HepG2 (cell line): ENCODE measurements around the gene NDUFB10. TPM values are rescaled to one million over a fixed set of nuclear protein-coding genes. Genes with fewer than 3 reads are reported as not detected.

Experiments used
- ARID2 ChIP-seq: sonication (generic); formaldehyde crosslinking; IDR thresholded peaks from 2 replicates; pipeline ENCODE4 v1.8.1; 2022; ENCODE audit warnings: mild to moderate bottlenecking, missing genetic modification reagents, borderline replicate concordance
- FOXA3 ChIP-seq: IDR thresholded peaks from 2 replicates; pipeline ENCODE4 v1.6.1; 2016; ENCODE audit warnings: missing genetic modification reagents, missing compliant biosample characterization
- KAT7 ChIP-seq: IDR thresholded peaks from 2 replicates; pipeline ENCODE4 v1.6.1; 2018; ENCODE audit warnings: borderline replicate concordance, missing compliant biosample characterization
- SRSF9 ChIP-seq: fragments of 200-400 bp; formaldehyde crosslinking; IDR thresholded peaks from 2 replicates; pipeline ENCODE4 v1.6.1; 2018; ENCODE audit warnings: borderline replicate concordance, mild to moderate bottlenecking, low read depth, low read length; ENCODE audit not compliant: insufficient read depth, poor library complexity, severe bottlenecking
- ZFP90 ChIP-seq: sonication (generic); formaldehyde crosslinking; IDR thresholded peaks from 2 replicates; pipeline ENCODE4 v1.8.0; 2022; ENCODE audit warnings: missing genetic modification reagents, mild to moderate bottlenecking, inconsistent platforms, borderline replicate concordance
- ZKSCAN8 ChIP-seq: IDR thresholded peaks from 2 replicates; pipeline ENCODE4 v1.6.1; 2016; ENCODE audit warnings: borderline replicate concordance, missing genetic modification reagents, missing compliant biosample characterization
- ZNF124 ChIP-seq: sonication (generic); formaldehyde crosslinking; IDR thresholded peaks from 2 replicates; pipeline ENCODE4 v1.4.0; 2020; ENCODE audit warnings: missing genetic modification reagents
- ZNF136 ChIP-seq: sonication (generic); formaldehyde crosslinking; IDR thresholded peaks from 2 replicates; pipeline ENCODE4 v1.8.1; 2022; ENCODE audit warnings: low read depth, mild to moderate bottlenecking, moderate library complexity, missing genetic modification reagents
- ZNF329 ChIP-seq: sonication (generic); formaldehyde crosslinking; IDR thresholded peaks from 2 replicates; pipeline ENCODE4 v1.9.0; 2021; ENCODE audit warnings: low read depth, mild to moderate bottlenecking, missing genetic modification reagents
- polyA plus RNA-seq, 8 experiments: library from polyadenylated mRNA; depleted of rRNA in 3 of 8; stranded (reverse) in 7 of 8; unstranded in 1 of 8; fragments of >200 nt; fragmentation: Illumina TruSeq in 4 of 8; extraction: Trizol in 4 of 8; gene quantifications; 2 replicates each; pipeline versions ENCODE4 v1.2.1 to v1.2.3, GENCODE V29; 2011 to 2016; ENCODE audit warnings: low read depth in 4 of 8, missing spikeins in 1 of 8, mixed read lengths in 1 of 8; ENCODE audit not compliant: insufficient read depth in 1 of 8
- total RNA-seq, 5 experiments: library from RNA; depleted of rRNA; stranded (reverse); fragments of >200 nt; fragmentation: Illumina TruSeq; extraction: Trizol; gene quantifications; 2 replicates each; pipeline ENCODE4 v1.2.3, GENCODE V29; 2016; ENCODE audit warnings: low read depth in 1 of 5
- TF ChIP-seq, protein P1 (sequence below): sonication (generic); formaldehyde crosslinking; IDR thresholded peaks from 2 replicates; pipeline ENCODE4 v1.5.0; 2020; ENCODE audit warnings: missing genetic modification reagents
- TF ChIP-seq, protein P2 (sequence below): sonication (generic); formaldehyde crosslinking; IDR thresholded peaks from 2 replicates; pipeline ENCODE4 v1.4.0; 2020; ENCODE audit warnings: mild to moderate bottlenecking, missing genetic modification reagents
- TF ChIP-seq, protein P3 (sequence below): sonication (generic); formaldehyde crosslinking; IDR thresholded peaks from 2 replicates; pipeline ENCODE4 v1.9.0; 2022; ENCODE audit warnings: missing genetic modification reagents, mild to moderate bottlenecking, borderline replicate concordance
- TF ChIP-seq, protein P4 (sequence below): sonication (generic); formaldehyde crosslinking; IDR thresholded peaks from 2 replicates; pipeline ENCODE4 v1.5.1; 2020; ENCODE audit warnings: missing genetic modification reagents, mild to moderate bottlenecking, borderline replicate concordance
- TF ChIP-seq, protein P5 (sequence below): sonication (generic); formaldehyde crosslinking; IDR thresholded peaks from 2 replicates; pipeline ENCODE4 v1.4.0; 2020; ENCODE audit warnings: low read depth, mild to moderate bottlenecking, missing genetic modification reagents
- TF ChIP-seq, protein P6 (sequence below): sonication (generic); formaldehyde crosslinking; IDR thresholded peaks from 2 replicates; pipeline ENCODE4 v1.4.0; 2020; ENCODE audit warnings: low read depth, missing genetic modification reagents

NDUFB10 gene
- total and polyA plus RNA-seq, 2 of the 13 experiments (the other 11 are each of a cell fraction or from before 2014, with no cell fraction given): 68.6 to 157 TPM

DNA sequence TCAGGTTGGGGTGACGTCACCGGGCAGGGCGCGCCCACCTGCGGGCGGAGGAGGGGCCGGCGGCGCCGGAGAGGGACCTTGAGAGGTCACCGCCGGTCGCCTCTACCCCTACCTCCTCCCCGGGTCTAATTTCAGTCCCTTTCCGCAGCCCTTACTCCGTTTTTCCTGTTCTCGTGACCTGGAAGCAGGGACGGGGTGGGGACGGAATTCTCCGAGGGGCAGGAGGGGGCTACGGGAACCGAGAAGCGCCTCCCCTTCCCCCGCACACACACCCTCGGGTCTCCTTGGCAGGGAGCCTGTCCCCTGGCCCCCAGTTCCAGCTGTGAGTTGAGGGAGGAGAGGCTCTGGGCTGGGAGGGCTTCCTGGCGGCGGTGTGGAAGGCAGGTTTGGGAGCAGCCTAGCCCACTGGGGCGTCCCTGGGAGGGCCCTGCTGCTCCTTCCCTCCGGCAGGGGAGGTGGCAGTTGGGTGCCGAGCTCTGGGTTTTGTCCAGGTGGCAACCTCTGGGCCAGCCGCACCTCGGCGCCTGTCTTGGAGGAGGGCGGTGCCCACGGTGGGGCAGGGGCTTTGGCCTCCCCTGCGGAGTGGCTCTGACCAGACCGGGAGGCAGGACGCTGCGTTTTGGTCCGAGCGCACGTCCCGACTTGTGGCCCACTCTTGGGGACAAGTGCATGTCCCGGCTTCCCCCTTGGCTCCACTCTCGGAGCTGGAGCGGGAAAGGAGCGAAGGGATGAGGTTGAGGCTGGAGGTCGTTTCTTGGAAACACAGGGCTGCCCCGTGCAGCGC, 31.2 kb downstream of the NDUFB10 start (continued):
- TF ChIP-seq FOXA3 (CRISPR knock-in tag) (0 out of 2 replicates have a peak, but pooled peaks have one; percentile 13), ARID2 (CRISPR knock-in tag) (no peak), ZNF329 (CRISPR knock-in tag) (no peak), KAT7 (CRISPR knock-in tag) (no peak), ZNF124 (CRISPR knock-in tag) (no peak), ZNF136 (CRISPR knock-in tag) (no peak), SRSF9 (no peak), ZKSCAN8 (CRISPR knock-in tag) (no peak), ZFP90 (no peak)
- TF ChIP-seq, protein P1, sequence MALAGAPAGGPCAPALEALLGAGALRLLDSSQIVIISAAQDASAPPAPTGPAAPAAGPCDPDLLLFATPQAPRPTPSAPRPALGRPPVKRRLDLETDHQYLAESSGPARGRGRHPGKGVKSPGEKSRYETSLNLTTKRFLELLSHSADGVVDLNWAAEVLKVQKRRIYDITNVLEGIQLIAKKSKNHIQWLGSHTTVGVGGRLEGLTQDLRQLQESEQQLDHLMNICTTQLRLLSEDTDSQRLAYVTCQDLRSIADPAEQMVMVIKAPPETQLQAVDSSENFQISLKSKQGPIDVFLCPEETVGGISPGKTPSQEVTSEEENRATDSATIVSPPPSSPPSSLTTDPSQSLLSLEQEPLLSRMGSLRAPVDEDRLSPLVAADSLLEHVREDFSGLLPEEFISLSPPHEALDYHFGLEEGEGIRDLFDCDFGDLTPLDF: no peak
- TF ChIP-seq, protein P2, sequence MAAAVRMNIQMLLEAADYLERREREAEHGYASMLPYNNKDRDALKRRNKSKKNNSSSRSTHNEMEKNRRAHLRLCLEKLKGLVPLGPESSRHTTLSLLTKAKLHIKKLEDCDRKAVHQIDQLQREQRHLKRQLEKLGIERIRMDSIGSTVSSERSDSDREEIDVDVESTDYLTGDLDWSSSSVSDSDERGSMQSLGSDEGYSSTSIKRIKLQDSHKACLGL: peak; percentile 44; the same call in 1 of the 2 replicates
- TF ChIP-seq, protein P3, sequence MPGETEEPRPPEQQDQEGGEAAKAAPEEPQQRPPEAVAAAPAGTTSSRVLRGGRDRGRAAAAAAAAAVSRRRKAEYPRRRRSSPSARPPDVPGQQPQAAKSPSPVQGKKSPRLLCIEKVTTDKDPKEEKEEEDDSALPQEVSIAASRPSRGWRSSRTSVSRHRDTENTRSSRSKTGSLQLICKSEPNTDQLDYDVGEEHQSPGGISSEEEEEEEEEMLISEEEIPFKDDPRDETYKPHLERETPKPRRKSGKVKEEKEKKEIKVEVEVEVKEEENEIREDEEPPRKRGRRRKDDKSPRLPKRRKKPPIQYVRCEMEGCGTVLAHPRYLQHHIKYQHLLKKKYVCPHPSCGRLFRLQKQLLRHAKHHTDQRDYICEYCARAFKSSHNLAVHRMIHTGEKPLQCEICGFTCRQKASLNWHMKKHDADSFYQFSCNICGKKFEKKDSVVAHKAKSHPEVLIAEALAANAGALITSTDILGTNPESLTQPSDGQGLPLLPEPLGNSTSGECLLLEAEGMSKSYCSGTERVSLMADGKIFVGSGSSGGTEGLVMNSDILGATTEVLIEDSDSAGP (CRISPR knock-in tag): peak; percentile 42; the same call in 1 of the 2 replicates
- TF ChIP-seq, protein P4, sequence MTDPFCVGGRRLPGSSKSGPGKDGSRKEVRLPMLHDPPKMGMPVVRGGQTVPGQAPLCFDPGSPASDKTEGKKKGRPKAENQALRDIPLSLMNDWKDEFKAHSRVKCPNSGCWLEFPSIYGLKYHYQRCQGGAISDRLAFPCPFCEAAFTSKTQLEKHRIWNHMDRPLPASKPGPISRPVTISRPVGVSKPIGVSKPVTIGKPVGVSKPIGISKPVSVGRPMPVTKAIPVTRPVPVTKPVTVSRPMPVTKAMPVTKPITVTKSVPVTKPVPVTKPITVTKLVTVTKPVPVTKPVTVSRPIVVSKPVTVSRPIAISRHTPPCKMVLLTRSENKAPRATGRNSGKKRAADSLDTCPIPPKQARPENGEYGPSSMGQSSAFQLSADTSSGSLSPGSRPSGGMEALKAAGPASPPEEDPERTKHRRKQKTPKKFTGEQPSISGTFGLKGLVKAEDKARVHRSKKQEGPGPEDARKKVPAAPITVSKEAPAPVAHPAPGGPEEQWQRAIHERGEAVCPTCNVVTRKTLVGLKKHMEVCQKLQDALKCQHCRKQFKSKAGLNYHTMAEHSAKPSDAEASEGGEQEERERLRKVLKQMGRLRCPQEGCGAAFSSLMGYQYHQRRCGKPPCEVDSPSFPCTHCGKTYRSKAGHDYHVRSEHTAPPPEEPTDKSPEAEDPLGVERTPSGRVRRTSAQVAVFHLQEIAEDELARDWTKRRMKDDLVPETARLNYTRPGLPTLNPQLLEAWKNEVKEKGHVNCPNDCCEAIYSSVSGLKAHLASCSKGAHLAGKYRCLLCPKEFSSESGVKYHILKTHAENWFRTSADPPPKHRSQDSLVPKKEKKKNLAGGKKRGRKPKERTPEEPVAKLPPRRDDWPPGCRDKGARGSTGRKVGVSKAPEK (CRISPR knock-in tag): no peak
- TF ChIP-seq, protein P5, sequence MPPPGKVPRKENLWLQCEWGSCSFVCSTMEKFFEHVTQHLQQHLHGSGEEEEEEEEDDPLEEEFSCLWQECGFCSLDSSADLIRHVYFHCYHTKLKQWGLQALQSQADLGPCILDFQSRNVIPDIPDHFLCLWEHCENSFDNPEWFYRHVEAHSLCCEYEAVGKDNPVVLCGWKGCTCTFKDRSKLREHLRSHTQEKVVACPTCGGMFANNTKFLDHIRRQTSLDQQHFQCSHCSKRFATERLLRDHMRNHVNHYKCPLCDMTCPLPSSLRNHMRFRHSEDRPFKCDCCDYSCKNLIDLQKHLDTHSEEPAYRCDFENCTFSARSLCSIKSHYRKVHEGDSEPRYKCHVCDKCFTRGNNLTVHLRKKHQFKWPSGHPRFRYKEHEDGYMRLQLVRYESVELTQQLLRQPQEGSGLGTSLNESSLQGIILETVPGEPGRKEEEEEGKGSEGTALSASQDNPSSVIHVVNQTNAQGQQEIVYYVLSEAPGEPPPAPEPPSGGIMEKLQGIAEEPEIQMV (CRISPR knock-in tag): no peak
- TF ChIP-seq, protein P6, sequence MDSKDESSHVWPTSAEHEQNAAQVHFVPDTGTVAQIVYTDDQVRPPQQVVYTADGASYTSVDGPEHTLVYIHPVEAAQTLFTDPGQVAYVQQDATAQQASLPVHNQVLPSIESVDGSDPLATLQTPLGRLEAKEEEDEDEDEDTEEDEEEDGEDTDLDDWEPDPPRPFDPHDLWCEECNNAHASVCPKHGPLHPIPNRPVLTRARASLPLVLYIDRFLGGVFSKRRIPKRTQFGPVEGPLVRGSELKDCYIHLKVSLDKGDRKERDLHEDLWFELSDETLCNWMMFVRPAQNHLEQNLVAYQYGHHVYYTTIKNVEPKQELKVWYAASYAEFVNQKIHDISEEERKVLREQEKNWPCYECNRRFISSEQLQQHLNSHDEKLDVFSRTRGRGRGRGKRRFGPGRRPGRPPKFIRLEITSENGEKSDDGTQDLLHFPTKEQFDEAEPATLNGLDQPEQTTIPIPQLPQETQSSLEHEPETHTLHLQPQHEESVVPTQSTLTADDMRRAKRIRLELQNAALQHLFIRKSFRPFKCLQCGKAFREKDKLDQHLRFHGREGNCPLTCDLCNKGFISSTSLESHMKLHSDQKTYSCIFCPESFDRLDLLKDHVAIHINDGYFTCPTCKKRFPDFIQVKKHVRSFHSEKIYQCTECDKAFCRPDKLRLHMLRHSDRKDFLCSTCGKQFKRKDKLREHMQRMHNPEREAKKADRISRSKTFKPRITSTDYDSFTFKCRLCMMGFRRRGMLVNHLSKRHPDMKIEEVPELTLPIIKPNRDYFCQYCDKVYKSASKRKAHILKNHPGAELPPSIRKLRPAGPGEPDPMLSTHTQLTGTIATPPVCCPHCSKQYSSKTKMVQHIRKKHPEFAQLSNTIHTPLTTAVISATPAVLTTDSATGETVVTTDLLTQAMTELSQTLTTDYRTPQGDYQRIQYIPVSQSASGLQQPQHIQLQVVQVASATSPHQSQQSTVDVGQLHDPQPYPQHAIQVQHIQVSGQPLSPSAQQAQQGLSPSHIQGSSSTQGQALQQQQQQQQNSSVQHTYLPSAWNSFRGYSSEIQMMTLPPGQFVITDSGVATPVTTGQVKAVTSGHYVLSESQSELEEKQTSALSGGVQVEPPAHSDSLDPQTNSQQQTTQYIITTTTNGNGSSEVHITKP (CRISPR knock-in tag): peak; percentile 90
